K562 (cell line): ENCODE measurements around the gene MVP. TPM values are rescaled to one million over a fixed set of nuclear protein-coding genes. Genes with fewer than 3 reads are reported as not detected.

ENCODE experiments used
- CTBP1 ChIP-seq: fragments of 450-650 bp; IDR thresholded peaks from 2 replicates; pipeline ENCODE4 v1.6.1; 2016; ENCODE audit warnings: borderline replicate concordance
- DACH1 ChIP-seq: fragments of 450-650 bp; IDR thresholded peaks from 2 replicates; pipeline ENCODE4 v1.6.1; 2018; ENCODE audit not compliant: partially characterized antibody
- GATAD2A ChIP-seq: fragments of 450-650 bp; IDR thresholded peaks from 2 replicates; pipeline ENCODE4 v1.6.1; 2017
- ILF3 ChIP-seq: fragments of 450-650 bp; IDR thresholded peaks from 2 replicates; pipeline ENCODE4 v1.6.1; 2018; ENCODE audit warnings: antibody characterized with exemption, mild to moderate bottlenecking, moderate library complexity, borderline replicate concordance
- KAT2B ChIP-seq: IDR thresholded peaks from one replicate; pipeline ENCODE4 v1.6.1; 2012; ENCODE audit warnings: low read depth, mild to moderate bottlenecking, control low read depth, inconsistent platforms, low read length, moderate library complexity
- LARP7 ChIP-seq: fragments of 450-650 bp; IDR thresholded peaks from 2 replicates; pipeline ENCODE4 v1.6.1; 2016
- MBD2 ChIP-seq: sonication (generic); IDR thresholded peaks from 2 replicates; pipeline ENCODE4 v1.6.1; 2016; ENCODE audit warnings: low read depth, borderline replicate concordance
- NFE2 ChIP-seq: IDR thresholded peaks from 2 replicates; pipeline ENCODE4 v1.6.1; 2014; ENCODE audit warnings: antibody characterized with exemption, low read depth
- RBBP5 ChIP-seq: fragments of 200-600 bp; sonication (generic); IDR thresholded peaks from 2 replicates; pipeline ENCODE4 v1.6.1; 2012; ENCODE audit warnings: borderline replicate concordance, mild to moderate bottlenecking, low read length, control low read depth, inconsistent platforms; ENCODE audit not compliant: insufficient read depth, poor library complexity, severe bottlenecking
- SP2 ChIP-seq: IDR thresholded peaks from 2 replicates; pipeline ENCODE4 v1.6.1; 2011; ENCODE audit warnings: mild to moderate bottlenecking, low read depth, low read length, moderate library complexity; ENCODE audit not compliant: poor library complexity, severe bottlenecking; ENCODE audit errors: extremely low read depth
- TGIF2 ChIP-seq: sonication (generic); formaldehyde crosslinking; IDR thresholded peaks from 2 replicates; pipeline ENCODE4 v1.8.1; 2022; ENCODE audit warnings: mild to moderate bottlenecking, missing genetic modification reagents, moderate library complexity
- YBX1 ChIP-seq: fragments of 450-650 bp; IDR thresholded peaks from 2 replicates; pipeline ENCODE4 v1.7.1; 2016; ENCODE audit warnings: mild to moderate bottlenecking
- ZNF134 ChIP-seq: fragments of 250-450 bp; sonication (Bioruptor Pico); conservative IDR thresholded peaks from 2 replicates; pipeline ENCODE4 v1.4.0; 2020
- ZNF589 ChIP-seq: fragments of 200-800 bp; sonication (Bioruptor generic); IDR thresholded peaks from 2 replicates; pipeline ENCODE4 v1.6.1; 2016; ENCODE audit warnings: low read depth, missing genetic modification characterization, missing compliant biosample characterization
- ZSCAN29 ChIP-seq: fragments of 450-650 bp; IDR thresholded peaks from 2 replicates; pipeline ENCODE4 v1.6.1; 2017
- polyA plus RNA-seq, 8 experiments: library from polyadenylated mRNA; depleted of rRNA in 4 of 8; stranded (reverse) in 5 of 8; unstranded in 3 of 8; fragments of >200 nt; fragmentation: Nextera tagmentation in 2 of 8; fragmentation: Illumina TruSeq in 1 of 8; extraction: Ambion mirVana in 2 of 8; extraction: Trizol in 1 of 8; gene quantifications; 2 replicates each; pipeline versions ENCODE4 v1.2.1 to v1.2.3, GENCODE V29; 2011 to 2014; ENCODE audit warnings: inconsistent platforms in 1 of 8, missing spikeins in 1 of 8
- total RNA-seq, 7 experiments: library from RNA; depleted of rRNA in 6 of 7; stranded (reverse); fragments of >200 nt in 6 of 7; fragmentation: Illumina TruSeq in 2 of 7; extraction: Trizol in 2 of 7; gene quantifications; 2 replicates each; pipeline versions ENCODE4 v1.2.1 to v1.2.3, GENCODE V29; 2011 to 2021; ENCODE audit warnings: low replicate concordance in 1 of 7
- TF ChIP-seq, protein P1 (sequence below), 2 experiments: fragments of 450-650 bp in 1 of 2; sonication (generic) in 1 of 2; formaldehyde crosslinking in 1 of 2; IDR thresholded peaks in 1 of 2; conservative IDR thresholded peaks in 1 of 2; 2 replicates each; pipeline versions ENCODE4 v1.6.1 to v1.8.1; 2016 to 2023; ENCODE audit warnings: mild to moderate bottlenecking in 2 of 2, moderate library complexity in 2 of 2, inconsistent platforms in 1 of 2, missing genetic modification reagents in 1 of 2
- TF ChIP-seq, protein P2 (sequence below), 2 experiments: fragments of 450-650 bp; formaldehyde crosslinking in 1 of 2; IDR thresholded peaks; 2 replicates each; pipeline versions ENCODE4 v1.4.0 to v1.6.1; 2014 to 2020; ENCODE audit warnings: mild to moderate bottlenecking in 2 of 2, borderline replicate concordance in 1 of 2, low read depth in 1 of 2
- TF ChIP-seq, protein P3 (sequence below): fragments of 450-650 bp; IDR thresholded peaks from 2 replicates; pipeline ENCODE4 v1.6.1; 2016

MVP gene
- total and polyA plus RNA-seq, 9 of the 15 experiments (the other 6 are each of a cell fraction or from before 2014, with no cell fraction given): 0.39 to 1.9 (median 0.76) TPM; not detected in 2

DNA sequence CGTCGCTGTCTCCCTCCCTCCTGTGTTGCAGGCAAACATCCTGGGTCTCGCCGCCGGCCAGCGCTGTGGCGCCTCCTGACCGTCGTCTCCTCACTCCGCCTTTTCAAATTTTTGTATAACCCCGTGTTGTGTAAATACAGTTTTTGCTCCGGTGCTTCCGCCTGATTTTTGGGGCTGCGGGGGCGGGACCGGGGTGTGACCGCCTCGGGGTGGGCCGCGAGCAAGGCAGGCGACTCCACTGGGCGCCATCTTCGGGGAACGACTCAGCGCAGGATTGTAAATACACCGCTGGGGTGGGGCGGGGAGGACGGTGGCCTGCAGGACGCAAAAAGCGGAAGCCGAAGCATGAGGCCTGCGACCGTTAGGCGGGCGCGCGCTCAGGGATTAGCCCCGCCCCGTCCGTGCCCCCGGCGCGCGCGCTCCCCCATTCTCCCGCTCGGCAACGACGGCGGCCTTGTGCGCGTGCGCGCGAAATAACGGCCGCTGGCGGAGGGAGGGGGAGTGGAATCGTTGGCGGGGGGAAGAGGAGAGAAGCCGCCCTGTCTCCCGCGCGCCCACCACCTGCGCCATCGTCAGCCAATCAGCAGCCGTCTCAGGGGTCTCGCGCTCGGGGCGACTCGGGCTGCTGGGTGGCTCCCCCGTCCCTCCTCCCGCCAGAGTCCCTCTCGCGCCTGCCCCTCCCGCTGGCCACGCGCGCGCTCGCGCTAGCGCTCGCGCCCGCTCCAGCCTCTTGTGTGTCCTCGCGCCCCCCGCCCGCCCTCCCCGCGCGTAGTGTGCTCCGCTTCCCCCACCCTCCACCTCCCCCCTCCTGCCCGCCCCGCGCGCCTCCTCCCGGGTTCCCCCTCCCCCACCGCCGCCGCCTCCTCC, 14.8 kb upstream of the MVP start (continued):
- TF ChIP-seq, protein P1, sequence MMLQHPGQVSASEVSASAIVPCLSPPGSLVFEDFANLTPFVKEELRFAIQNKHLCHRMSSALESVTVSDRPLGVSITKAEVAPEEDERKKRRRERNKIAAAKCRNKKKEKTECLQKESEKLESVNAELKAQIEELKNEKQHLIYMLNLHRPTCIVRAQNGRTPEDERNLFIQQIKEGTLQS (IDR thresholded peaks at IDR 0.05): peak; percentile 36; the same call in 1 of the 2 replicates
- TF ChIP-seq, protein P1 (CRISPR knock-in tag; conservative IDR thresholded peaks at IDR 0.05): 0 out of 2 replicates have a peak, but pooled peaks have one; percentile 25
- TF ChIP-seq ZNF134 (CRISPR knock-in tag) (0 out of 2 replicates have a peak, but pooled peaks have one; percentile 28), YBX1 (no peak), NFE2 (peak; percentile 14), CTBP1 (peak; percentile 98), LARP7 (no peak), ILF3 (no peak), TGIF2 (CRISPR knock-in tag) (no peak), ZNF589 (peak; percentile 94), GATAD2A (0 out of 2 replicates have a peak, but pooled peaks have one; percentile 23), DACH1 (peak; percentile 6), ZSCAN29 (no peak), KAT2B (no peak), MBD2 (peak; percentile 81), RBBP5 (peak; percentile 48), SP2 (no peak)
- TF ChIP-seq, protein P2, sequence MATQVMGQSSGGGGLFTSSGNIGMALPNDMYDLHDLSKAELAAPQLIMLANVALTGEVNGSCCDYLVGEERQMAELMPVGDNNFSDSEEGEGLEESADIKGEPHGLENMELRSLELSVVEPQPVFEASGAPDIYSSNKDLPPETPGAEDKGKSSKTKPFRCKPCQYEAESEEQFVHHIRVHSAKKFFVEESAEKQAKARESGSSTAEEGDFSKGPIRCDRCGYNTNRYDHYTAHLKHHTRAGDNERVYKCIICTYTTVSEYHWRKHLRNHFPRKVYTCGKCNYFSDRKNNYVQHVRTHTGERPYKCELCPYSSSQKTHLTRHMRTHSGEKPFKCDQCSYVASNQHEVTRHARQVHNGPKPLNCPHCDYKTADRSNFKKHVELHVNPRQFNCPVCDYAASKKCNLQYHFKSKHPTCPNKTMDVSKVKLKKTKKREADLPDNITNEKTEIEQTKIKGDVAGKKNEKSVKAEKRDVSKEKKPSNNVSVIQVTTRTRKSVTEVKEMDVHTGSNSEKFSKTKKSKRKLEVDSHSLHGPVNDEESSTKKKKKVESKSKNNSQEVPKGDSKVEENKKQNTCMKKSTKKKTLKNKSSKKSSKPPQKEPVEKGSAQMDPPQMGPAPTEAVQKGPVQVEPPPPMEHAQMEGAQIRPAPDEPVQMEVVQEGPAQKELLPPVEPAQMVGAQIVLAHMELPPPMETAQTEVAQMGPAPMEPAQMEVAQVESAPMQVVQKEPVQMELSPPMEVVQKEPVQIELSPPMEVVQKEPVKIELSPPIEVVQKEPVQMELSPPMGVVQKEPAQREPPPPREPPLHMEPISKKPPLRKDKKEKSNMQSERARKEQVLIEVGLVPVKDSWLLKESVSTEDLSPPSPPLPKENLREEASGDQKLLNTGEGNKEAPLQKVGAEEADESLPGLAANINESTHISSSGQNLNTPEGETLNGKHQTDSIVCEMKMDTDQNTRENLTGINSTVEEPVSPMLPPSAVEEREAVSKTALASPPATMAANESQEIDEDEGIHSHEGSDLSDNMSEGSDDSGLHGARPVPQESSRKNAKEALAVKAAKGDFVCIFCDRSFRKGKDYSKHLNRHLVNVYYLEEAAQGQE (IDR thresholded peaks at IDR 0.05; ENCODE audit: borderline replicate concordance): no peak
- TF ChIP-seq, protein P2 (CRISPR knock-in tag; IDR thresholded peaks at IDR 0.05; ENCODE audit: low read depth): peak; percentile 76
- TF ChIP-seq, protein P3, sequence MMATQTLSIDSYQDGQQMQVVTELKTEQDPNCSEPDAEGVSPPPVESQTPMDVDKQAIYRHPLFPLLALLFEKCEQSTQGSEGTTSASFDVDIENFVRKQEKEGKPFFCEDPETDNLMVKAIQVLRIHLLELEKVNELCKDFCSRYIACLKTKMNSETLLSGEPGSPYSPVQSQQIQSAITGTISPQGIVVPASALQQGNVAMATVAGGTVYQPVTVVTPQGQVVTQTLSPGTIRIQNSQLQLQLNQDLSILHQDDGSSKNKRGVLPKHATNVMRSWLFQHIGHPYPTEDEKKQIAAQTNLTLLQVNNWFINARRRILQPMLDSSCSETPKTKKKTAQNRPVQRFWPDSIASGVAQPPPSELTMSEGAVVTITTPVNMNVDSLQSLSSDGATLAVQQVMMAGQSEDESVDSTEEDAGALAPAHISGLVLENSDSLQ: no peak
